ENCODE data around the gene TNS1. TPM values are rescaled to one million over a fixed set of nuclear protein-coding genes. Genes with fewer than 3 reads are reported as not detected.

The TNS1 gene
- total and polyA plus RNA-seq, 8 donors, result 139 to 327 (median 159) TPM

- intact Hi-C loops (cut with DNase I), result no loop called here
- no peaks in the 10 kb centered on the region for H3K27me3 ChIP-seq
- peak overlapping the region in 1 of 2 donors; percentile 20 for H3K4me3 ChIP-seq
- DNase-seq, result no peak
- no peaks in the 10 kb centered on the region for H3K9me3 ChIP-seq
- no peak for ATAC-seq
- H3K4me1 ChIP-seq, result peaks cover 23 to 28% of the 10 kb centered on the region in 2 donors
- H3K27ac ChIP-seq, result peak overlapping the region in 1 of 2 donors; percentile 37
- TF ChIP-seq, protein P1, sequence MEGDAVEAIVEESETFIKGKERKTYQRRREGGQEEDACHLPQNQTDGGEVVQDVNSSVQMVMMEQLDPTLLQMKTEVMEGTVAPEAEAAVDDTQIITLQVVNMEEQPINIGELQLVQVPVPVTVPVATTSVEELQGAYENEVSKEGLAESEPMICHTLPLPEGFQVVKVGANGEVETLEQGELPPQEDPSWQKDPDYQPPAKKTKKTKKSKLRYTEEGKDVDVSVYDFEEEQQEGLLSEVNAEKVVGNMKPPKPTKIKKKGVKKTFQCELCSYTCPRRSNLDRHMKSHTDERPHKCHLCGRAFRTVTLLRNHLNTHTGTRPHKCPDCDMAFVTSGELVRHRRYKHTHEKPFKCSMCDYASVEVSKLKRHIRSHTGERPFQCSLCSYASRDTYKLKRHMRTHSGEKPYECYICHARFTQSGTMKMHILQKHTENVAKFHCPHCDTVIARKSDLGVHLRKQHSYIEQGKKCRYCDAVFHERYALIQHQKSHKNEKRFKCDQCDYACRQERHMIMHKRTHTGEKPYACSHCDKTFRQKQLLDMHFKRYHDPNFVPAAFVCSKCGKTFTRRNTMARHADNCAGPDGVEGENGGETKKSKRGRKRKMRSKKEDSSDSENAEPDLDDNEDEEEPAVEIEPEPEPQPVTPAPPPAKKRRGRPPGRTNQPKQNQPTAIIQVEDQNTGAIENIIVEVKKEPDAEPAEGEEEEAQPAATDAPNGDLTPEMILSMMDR (IDR thresholded peaks at IDR 0.05), result no peak
- H3K36me3 ChIP-seq, result peaks cover 0 to 73% of the 10 kb centered on the region in 2 donors
Observed at GRCh38 chr2:217856871-217857270, 145.9 kb downstream of the TNS1 start.

DNA sequence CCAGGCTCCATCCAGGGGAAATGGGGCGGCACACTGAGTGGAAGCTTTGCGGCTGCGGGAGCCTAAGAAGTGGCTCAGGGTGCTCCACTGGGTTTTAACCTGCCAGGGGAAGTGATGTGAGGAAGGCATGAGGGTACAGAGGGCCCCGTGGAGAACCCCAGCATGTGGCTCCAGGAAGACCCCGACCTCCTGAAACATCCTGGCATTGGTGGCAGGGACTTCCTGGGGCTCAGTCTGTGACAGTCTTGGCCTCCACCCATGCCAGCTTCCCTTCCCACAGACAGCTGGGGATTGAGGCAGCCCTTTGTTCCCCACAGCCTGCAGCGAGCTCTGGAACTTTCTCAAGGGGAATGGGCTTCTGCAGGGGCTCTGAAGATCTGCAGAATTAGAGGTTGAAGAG lies 146.6 kb downstream of the TNS1 start:
- no peak overlapping the region for H3K4me3 ChIP-seq
- intact Hi-C loops (cut with DNase I), result no loop called here
- no peak for ATAC-seq

DNA sequence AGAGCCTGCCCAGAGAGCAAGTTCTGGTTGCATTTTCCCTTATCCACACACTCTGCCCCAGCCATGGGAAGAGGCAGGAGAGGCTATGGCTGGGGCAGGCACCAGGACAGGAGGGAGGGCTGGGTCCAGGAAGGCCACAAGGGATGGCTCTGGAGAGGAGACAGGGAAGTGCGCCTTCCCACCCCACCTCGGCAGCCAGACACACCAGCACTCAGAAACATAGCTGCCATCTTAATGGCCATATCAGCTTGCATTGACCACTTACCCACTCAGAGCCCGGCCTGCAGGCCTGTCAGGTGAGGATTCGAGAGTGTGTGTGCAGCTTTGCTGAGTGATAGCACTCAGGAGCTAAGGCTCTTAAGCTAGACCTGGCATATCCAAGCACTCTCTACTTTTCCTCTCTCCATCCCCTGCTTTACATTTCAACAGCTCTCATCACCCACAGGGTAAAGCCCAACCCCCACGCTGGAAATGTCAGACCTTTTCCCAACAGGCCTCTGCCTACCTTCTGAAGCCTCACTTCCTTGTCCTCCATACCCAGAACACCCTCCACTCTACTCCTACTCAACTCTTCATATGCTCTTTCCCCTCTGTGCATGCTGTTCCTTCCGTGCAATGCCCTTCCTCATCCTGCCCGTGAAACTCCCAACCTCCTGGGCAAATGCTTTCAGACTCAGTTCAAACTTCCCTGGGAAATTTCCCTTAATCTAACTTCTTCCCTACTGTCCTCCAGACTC lies 147.9 kb downstream of the TNS1 start:
- Histone ChIP-seq H3K4me3 (no peak overlapping the region), H3K27ac (peak overlapping the region in 1 of 2 donors; percentile 5), H3K36me3 (peaks cover 0 to 59% of the 10 kb centered on the region in 2 donors), H3K4me1 (peaks cover 37 to 46% of the 10 kb centered on the region in 2 donors), H3K9me3 (no peaks in the 10 kb centered on the region), H3K27me3 (no peaks in the 10 kb centered on the region)
- intact Hi-C loops (cut with DNase I), result no loop called here
- ATAC-seq (no peak), DNase-seq (no peak)
- TF ChIP-seq, protein P1 (IDR thresholded peaks at IDR 0.05), result no peak

More for the DNA sequence above, 146.6 kb downstream of the TNS1 start:
- Histone ChIP-seq H3K4me1 (peaks cover 29 to 35% of the 10 kb centered on the region in 2 donors), H3K27ac (no peak overlapping the region), H3K9me3 (no peaks in the 10 kb centered on the region), H3K36me3 (peaks cover 0 to 66% of the 10 kb centered on the region in 2 donors), H3K27me3 (no peaks in the 10 kb centered on the region)
- TF ChIP-seq, protein P1 (IDR thresholded peaks at IDR 0.05), result no peak
- no peak for DNase-seq

GRCh38 chr2:217853961-217854360 lies 148.8 kb downstream of the TNS1 start:
- Histone ChIP-seq H3K4me3 (no peak overlapping the region), H3K27me3 (no peaks in the 10 kb centered on the region), H3K36me3 (peaks cover 0 to 58% of the 10 kb centered on the region in 2 donors), H3K9me3 (no peaks in the 10 kb centered on the region), H3K4me1 (peaks cover 37 to 47% of the 10 kb centered on the region in 2 donors), H3K27ac (peak overlapping the region in 1 of 2 donors; percentile 19)
- no peak for DNase-seq
- no peak for ATAC-seq
- intact Hi-C loops (cut with DNase I), result no loop called here
- TF ChIP-seq, protein P1 (IDR thresholded peaks at IDR 0.05), result no peak

- no peaks in the 10 kb centered on the region for H3K27me3 ChIP-seq
- peaks cover 37 to 52% of the 10 kb centered on the region in 2 donors for H3K4me1 ChIP-seq
- TF ChIP-seq, protein P1 (IDR thresholded peaks at IDR 0.05), result no peak
- no peak overlapping the region for H3K4me3 ChIP-seq
- ATAC-seq, result peak; percentile 2
- no peaks in the 10 kb centered on the region for H3K9me3 ChIP-seq
- DNase-seq, result no peak
- peaks cover 0 to 63% of the 10 kb centered on the region in 2 donors for H3K36me3 ChIP-seq
- intact Hi-C loops (cut with DNase I), result no loop called here
- H3K27ac ChIP-seq, result peak overlapping the region; percentile 9 to 19
Observed at GRCh38 chr2:217853301-217853881, 149.4 kb downstream of the TNS1 start.
